ENCODE data around the gene IZUMO1. TPM values are rescaled to one million over a fixed set of nuclear protein-coding genes. Genes with fewer than 3 reads are reported as not detected.

IZUMO1 gene
- total RNA-seq, 1 donor from 2014 or later: not detected

DNA sequence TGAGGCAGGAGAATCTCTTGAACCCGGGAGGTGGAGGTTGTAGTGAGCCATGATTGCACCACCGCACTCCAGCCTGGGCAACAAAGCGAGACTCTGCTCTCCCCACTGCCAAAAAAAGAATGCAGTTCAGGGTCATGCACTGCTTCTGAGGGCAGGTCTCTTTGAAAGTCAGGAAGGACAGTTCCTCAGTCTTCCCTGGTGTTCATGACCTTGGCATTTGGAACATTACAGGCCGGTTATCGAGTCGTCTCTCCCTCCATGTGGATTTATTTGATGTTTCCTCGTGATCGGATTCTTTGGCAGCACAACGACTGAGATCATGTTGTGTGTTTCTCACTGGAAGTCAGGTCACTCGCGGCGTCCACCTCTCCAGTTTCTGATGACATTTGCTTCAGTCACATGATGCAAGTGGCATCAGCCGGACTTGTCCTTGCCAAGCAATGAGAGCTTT, 25.8 kb upstream of the IZUMO1 start:
- Histone ChIP-seq H3K9ac (ENCODE audit: low read length) (no peak overlapping the region), H3K27me3 (ENCODE audit: insufficient read depth, low read length) (peaks cover 10% of the 10 kb centered on the region), H3K9me3 (ENCODE audit: insufficient read depth, low read depth, low read length) (no peaks in the 10 kb centered on the region), H3K79me2 (ENCODE audit: insufficient read depth, low read length) (no peaks in the 10 kb centered on the region), H4K20me1 (ENCODE audit: insufficient read depth, low read length) (no peaks in the 10 kb centered on the region), H3K4me1 (ENCODE audit: insufficient read depth, low read length) (no peaks in the 10 kb centered on the region), H3K4me2 (ENCODE audit: low read length) (no peak overlapping the region), H3K4me3 (ENCODE audit: insufficient read depth, low read depth, low read length) (no peak overlapping the region), H2AFZ (ENCODE audit: low read depth, low read length) (no peak overlapping the region), H3K27ac (ENCODE audit: low read depth, low read length) (no peak overlapping the region), H3K36me3 (ENCODE audit: insufficient read depth, low read length) (no peaks in the 10 kb centered on the region)
- Mint-ChIP-seq H3K36me3 (ENCODE audit: low read depth, unreplicated experiment) (no peaks in the 10 kb centered on the region), H3K4me3 (ENCODE audit: unreplicated experiment) (no peak overlapping the region), H3K9me3 (ENCODE audit: unreplicated experiment) (peaks cover 3% of the 10 kb centered on the region), H3K27ac (ENCODE audit: unreplicated experiment) (no peak overlapping the region), H3K27me3 (ENCODE audit: low read depth, unreplicated experiment) (peaks cover 7% of the 10 kb centered on the region), H3K4me1 (ENCODE audit: low read depth, unreplicated experiment) (peaks cover 4% of the 10 kb centered on the region)
- no peak for FAIRE-seq
- TF ChIP-seq, protein P1, sequence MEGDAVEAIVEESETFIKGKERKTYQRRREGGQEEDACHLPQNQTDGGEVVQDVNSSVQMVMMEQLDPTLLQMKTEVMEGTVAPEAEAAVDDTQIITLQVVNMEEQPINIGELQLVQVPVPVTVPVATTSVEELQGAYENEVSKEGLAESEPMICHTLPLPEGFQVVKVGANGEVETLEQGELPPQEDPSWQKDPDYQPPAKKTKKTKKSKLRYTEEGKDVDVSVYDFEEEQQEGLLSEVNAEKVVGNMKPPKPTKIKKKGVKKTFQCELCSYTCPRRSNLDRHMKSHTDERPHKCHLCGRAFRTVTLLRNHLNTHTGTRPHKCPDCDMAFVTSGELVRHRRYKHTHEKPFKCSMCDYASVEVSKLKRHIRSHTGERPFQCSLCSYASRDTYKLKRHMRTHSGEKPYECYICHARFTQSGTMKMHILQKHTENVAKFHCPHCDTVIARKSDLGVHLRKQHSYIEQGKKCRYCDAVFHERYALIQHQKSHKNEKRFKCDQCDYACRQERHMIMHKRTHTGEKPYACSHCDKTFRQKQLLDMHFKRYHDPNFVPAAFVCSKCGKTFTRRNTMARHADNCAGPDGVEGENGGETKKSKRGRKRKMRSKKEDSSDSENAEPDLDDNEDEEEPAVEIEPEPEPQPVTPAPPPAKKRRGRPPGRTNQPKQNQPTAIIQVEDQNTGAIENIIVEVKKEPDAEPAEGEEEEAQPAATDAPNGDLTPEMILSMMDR (IDR thresholded peaks at IDR 0.05; ENCODE audit: insufficient read depth, low read depth, low read length): no peak
- no peak for TF ChIP-seq EZH2 (IDR thresholded peaks at IDR 0.05; ENCODE audit: insufficient read depth, low read length)
- DNase-seq (ENCODE audit: low read depth): no peak

DNA sequence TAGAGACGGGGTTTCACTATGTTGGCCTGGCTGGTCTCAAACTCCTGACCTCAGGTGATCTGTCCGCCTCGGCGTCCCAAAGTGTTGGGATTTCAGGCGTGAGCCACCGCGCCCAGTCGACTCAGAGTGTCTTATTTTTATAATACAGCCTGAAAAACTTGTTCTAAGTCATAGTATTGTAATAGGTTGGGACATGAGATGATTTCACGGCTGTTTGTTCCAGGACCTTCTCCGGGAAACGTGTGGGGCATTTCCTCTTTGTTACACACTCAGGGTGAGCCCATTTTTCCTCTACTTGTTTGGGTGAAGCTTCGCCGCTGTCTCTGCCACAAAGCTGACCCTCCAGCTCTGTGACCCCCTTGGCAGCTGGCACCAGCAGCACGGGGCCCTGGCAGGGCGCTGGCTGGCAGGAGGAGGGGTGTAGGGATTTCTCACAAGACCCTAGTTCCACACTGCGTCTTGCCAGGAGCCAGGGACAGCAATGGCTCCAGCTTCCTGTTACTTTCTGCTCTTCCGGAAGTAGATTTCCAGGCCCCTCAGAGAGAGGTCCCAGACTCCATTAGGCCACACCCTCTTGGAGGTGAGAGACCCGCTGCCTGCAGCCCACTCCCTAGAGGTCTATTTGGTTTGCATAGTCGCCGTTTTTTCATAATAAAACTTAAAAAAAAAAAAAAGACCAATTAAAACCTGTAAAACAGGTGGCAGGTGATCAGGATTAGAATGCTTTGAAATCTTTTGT, 24.2 kb upstream of the IZUMO1 start:
- H3K9ac ChIP-seq (ENCODE audit: low read length): no peak overlapping the region
- H3K4me1 Mint-ChIP-seq (ENCODE audit: low read depth, unreplicated experiment): peaks cover 4% of the 10 kb centered on the region
- no peaks in the 10 kb centered on the region for H3K36me3 Mint-ChIP-seq (ENCODE audit: low read depth, unreplicated experiment)
- peaks cover 10% of the 10 kb centered on the region for H3K27me3 ChIP-seq (ENCODE audit: insufficient read depth, low read length)
- no peaks in the 10 kb centered on the region for H3K36me3 ChIP-seq (ENCODE audit: insufficient read depth, low read length)
- peaks cover 11% of the 10 kb centered on the region for H3K27me3 Mint-ChIP-seq (ENCODE audit: low read depth, unreplicated experiment)
- no peak overlapping the region for H3K4me2 ChIP-seq (ENCODE audit: low read length)
- DNase-seq (ENCODE audit: low read depth) (no peak), FAIRE-seq (no peak)
- no peaks in the 10 kb centered on the region for H3K4me1 ChIP-seq (ENCODE audit: insufficient read depth, low read length)
- no peak overlapping the region for H3K4me3 ChIP-seq (ENCODE audit: insufficient read depth, low read depth, low read length)
- no peaks in the 10 kb centered on the region for H3K9me3 ChIP-seq (ENCODE audit: insufficient read depth, low read depth, low read length)
- peak overlapping the region; percentile 12 for H3K27ac Mint-ChIP-seq (ENCODE audit: unreplicated experiment)
- TF ChIP-seq EZH2 (IDR thresholded peaks at IDR 0.05; ENCODE audit: insufficient read depth, low read length): no peak
- TF ChIP-seq, protein P1 (IDR thresholded peaks at IDR 0.05; ENCODE audit: insufficient read depth, low read depth, low read length): no peak
- no peaks in the 10 kb centered on the region for H3K79me2 ChIP-seq (ENCODE audit: insufficient read depth, low read length)
- no peak overlapping the region for H2AFZ ChIP-seq (ENCODE audit: low read depth, low read length)
- no peaks in the 10 kb centered on the region for H4K20me1 ChIP-seq (ENCODE audit: insufficient read depth, low read length)
- H3K4me3 Mint-ChIP-seq (ENCODE audit: unreplicated experiment): no peak overlapping the region
- H3K9me3 Mint-ChIP-seq (ENCODE audit: unreplicated experiment): peaks cover 3% of the 10 kb centered on the region
- H3K27ac ChIP-seq (ENCODE audit: low read depth, low read length): no peak overlapping the region

DNA sequence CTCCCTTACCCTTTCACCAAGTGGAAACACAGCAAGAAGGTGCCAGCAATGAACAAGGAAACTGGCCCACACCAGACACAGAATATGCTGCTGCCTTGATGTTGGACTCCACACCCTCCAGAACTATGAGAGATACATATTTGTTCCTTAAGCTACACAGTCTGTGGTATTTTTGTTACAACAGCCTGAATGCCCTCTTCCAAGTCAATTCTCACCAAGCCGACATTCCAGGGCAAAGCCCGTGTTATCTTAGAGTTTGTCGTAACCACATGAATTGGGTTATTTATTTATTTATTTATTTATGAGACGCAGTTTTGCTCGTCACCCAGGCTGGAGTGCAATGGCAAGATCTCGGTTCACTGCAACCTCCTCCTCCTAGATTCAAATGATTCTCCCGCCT, 23.6 kb upstream of the IZUMO1 start:
- Histone ChIP-seq H3K27ac (ENCODE audit: low read depth, low read length) (no peak overlapping the region), H3K9me3 (ENCODE audit: insufficient read depth, low read depth, low read length) (no peaks in the 10 kb centered on the region), H3K27me3 (ENCODE audit: insufficient read depth, low read length) (peaks cover 10% of the 10 kb centered on the region), H3K4me1 (ENCODE audit: insufficient read depth, low read length) (no peaks in the 10 kb centered on the region), H3K4me3 (ENCODE audit: insufficient read depth, low read depth, low read length) (no peak overlapping the region), H3K79me2 (ENCODE audit: insufficient read depth, low read length) (no peaks in the 10 kb centered on the region), H3K9ac (ENCODE audit: low read length) (no peak overlapping the region), H3K36me3 (ENCODE audit: insufficient read depth, low read length) (no peaks in the 10 kb centered on the region), H2AFZ (ENCODE audit: low read depth, low read length) (no peak overlapping the region), H3K4me2 (ENCODE audit: low read length) (peak overlapping the region; percentile 23), H4K20me1 (ENCODE audit: insufficient read depth, low read length) (no peaks in the 10 kb centered on the region)
- DNase-seq (ENCODE audit: low read depth) (peak; percentile 88), FAIRE-seq (no peak)
- TF ChIP-seq EZH2 (IDR thresholded peaks at IDR 0.05; ENCODE audit: insufficient read depth, low read length): no peak
- TF ChIP-seq, protein P1 (IDR thresholded peaks at IDR 0.05; ENCODE audit: insufficient read depth, low read depth, low read length): no peak
- H3K9me3 Mint-ChIP-seq (ENCODE audit: unreplicated experiment): peaks cover 3% of the 10 kb centered on the region
- peak overlapping the region; percentile 77 for H3K27ac Mint-ChIP-seq (ENCODE audit: unreplicated experiment)
- no peak overlapping the region for H3K4me3 Mint-ChIP-seq (ENCODE audit: unreplicated experiment)
- peaks cover 15% of the 10 kb centered on the region for H3K27me3 Mint-ChIP-seq (ENCODE audit: low read depth, unreplicated experiment)
- H3K4me1 Mint-ChIP-seq (ENCODE audit: low read depth, unreplicated experiment): peaks cover 4% of the 10 kb centered on the region
- H3K36me3 Mint-ChIP-seq (ENCODE audit: low read depth, unreplicated experiment): no peaks in the 10 kb centered on the region

Measured in astrocyte (in vitro differentiated cells and primary cell).